ENCODE results near the gene PPCDC. TPM values are rescaled to one million over a fixed set of nuclear protein-coding genes. Genes with fewer than 3 reads are reported as not detected.
A peak's percentile ranks its signal among the peaks of the same experiment; 100 is the strongest.

The PPCDC gene
- total and polyA plus RNA-seq, 10 of the 15 experiments (the other 5 are each of a cell fraction or from before 2014, with no cell fraction given) = 32.5 to 135 (median 55.0) TPM

DNA sequence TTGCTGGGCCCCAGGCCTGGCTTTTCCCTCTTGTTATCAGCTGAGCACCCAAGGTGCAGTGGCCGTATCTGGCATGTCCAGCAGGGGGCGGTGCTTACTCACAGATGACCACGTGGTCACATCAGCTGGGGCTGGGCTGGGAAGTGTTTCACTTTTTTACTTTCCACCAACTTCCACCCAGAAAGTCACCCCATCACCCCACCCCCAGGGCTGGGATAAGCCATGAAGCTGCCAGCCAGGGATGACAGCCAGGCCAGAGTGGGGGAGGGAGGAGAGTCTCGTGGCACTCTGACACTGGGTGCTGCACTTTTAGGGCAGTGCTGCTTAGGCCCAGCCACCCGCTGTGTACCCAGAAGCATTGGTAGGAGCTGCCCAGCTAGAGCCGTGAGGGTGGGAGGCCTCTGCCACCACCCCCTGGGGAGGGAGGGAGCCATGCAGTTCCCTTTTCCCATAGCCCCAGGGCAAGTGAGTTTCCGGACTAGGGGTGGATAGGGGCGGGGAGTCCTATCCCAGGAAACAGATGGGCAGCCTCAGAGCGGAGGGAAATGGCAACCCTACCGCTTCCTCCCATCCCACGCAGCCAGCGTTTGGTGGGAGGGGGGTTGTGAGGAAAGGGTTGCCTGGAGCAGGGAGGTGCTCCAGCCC, 6.1 kb downstream of the PPCDC start (continued):
- peak; percentile 46; the same call in 1 of the 2 replicates for TF ChIP-seq ZNF24 (IDR thresholded peaks at IDR 0.05)
- no peak for TF ChIP-seq SMAD5 (IDR thresholded peaks at IDR 0.05; ENCODE audit: low read depth)
- TF ChIP-seq IRF3 (IDR thresholded peaks at IDR 0.05) = no peak
- no peak for TF ChIP-seq ZNF217 (IDR thresholded peaks at IDR 0.05)
- TF ChIP-seq PAX5 (IDR thresholded peaks at IDR 0.05; ENCODE audit: borderline replicate concordance, low read depth, low read length) = no peak
- 0 out of 2 replicates have a peak, but pooled peaks have one; percentile 29 for TF ChIP-seq MXI1 (IDR thresholded peaks at IDR 0.05; ENCODE audit: low read depth, low read length)
- no peak for TF ChIP-seq KDM1A (IDR thresholded peaks at IDR 0.05; ENCODE audit: borderline replicate concordance)
- TF ChIP-seq DPF2 (IDR thresholded peaks at IDR 0.05) = 0 out of 2 replicates have a peak, but pooled peaks have one; percentile 39
- peak; percentile 46 for TF ChIP-seq RUNX3 (IDR thresholded peaks at IDR 0.05; ENCODE audit: low read length)
- TF ChIP-seq FOXK2 (IDR thresholded peaks at IDR 0.05) = no peak
- 0 out of 2 replicates have a peak, but pooled peaks have one; percentile 22 for TF ChIP-seq CREM (IDR thresholded peaks at IDR 0.05; ENCODE audit: low read depth)
- TF ChIP-seq EED (IDR thresholded peaks at IDR 0.05; ENCODE audit: low read depth) = peak; percentile 71; the same call in 1 of the 2 replicates
- 0 out of 2 replicates have a peak, but pooled peaks have one; percentile 28 for TF ChIP-seq GATAD2B (conservative IDR thresholded peaks at IDR 0.05; ENCODE audit: low read depth)
- TF ChIP-seq TCF3 (IDR thresholded peaks at IDR 0.05; ENCODE audit: borderline replicate concordance, insufficient read depth, low read depth, low read length) = no peak
- no peak for TF ChIP-seq SREBF1 (IDR thresholded peaks at IDR 0.05; ENCODE audit: low read length)
- TF ChIP-seq RAD21 (IDR thresholded peaks at IDR 0.05; ENCODE audit: insufficient read depth, low read depth, low read length) = peak; percentile 98
- no peak for TF ChIP-seq JUND (IDR thresholded peaks at IDR 0.05; ENCODE audit: low read depth, low read length)
- no peak for TF ChIP-seq ZNF274 (IDR thresholded peaks at IDR 0.05; ENCODE audit: insufficient read depth, insufficient read length)
- TF ChIP-seq NR2C1 (IDR thresholded peaks at IDR 0.05) = no peak
- TF ChIP-seq YY1 (IDR thresholded peaks at IDR 0.05; ENCODE audit: low read depth, low read length) = peak; percentile 82

All from GM12878 (cell line).